CD14-positive monocyte (primary cell): ENCODE results near the gene ISG15. TPM values are rescaled to one million over a fixed set of nuclear protein-coding genes. Genes with fewer than 3 reads are reported as not detected.
A peak's percentile ranks its signal among the peaks of the same experiment; 100 is the strongest.

ENCODE experiments used
- DNase-seq, 3 donors: peaks; one replicate each; pipeline ENCODE4 v3.0.0-alpha.2; 2011 to 2022
- H2AFZ ChIP-seq: 2 replicates; pipeline ENCODE4 v1.6.0; 2012; ENCODE audit warnings: mild to moderate bottlenecking, low read depth, low read length, inconsistent platforms; ENCODE audit not compliant: insufficient read depth, poor library complexity, severe bottlenecking
- H3K27ac ChIP-seq, 2 donors: 1 replicate in 1 of 2; 2 replicates in 1 of 2; pipeline ENCODE4 v1.5.1; 2012 to 2013; ENCODE audit warnings: low read length in 2 of 2, control low read depth in 1 of 2, inconsistent platforms in 1 of 2, low read depth in 1 of 2, mild to moderate bottlenecking in 1 of 2
- H3K27me3 ChIP-seq, 2 donors: one replicate each; pipeline versions ENCODE4 v1.6.0 to v1.6.1; 2011 to 2013; ENCODE audit warnings: low read length in 2 of 2; ENCODE audit not compliant: control insufficient read depth in 2 of 2, insufficient read depth in 2 of 2
- H3K36me3 ChIP-seq, 2 donors: replicated peaks in 1 of 2; 1 replicate in 1 of 2; 2 replicates in 1 of 2; pipeline versions ENCODE4 v1.5.1 to v1.6.1; 2012 to 2013; ENCODE audit warnings: low read length in 2 of 2, control low read depth in 1 of 2, inconsistent platforms in 1 of 2, mild to moderate bottlenecking in 1 of 2; ENCODE audit not compliant: insufficient read depth in 2 of 2, control insufficient read depth in 1 of 2
- H3K4me1 ChIP-seq, 2 donors: 1 replicate in 1 of 2; 2 replicates in 1 of 2; pipeline versions ENCODE4 v1.5.1 to v1.6.1; 2012 to 2013; ENCODE audit warnings: low read length in 2 of 2, control low read depth in 1 of 2, inconsistent platforms in 1 of 2, mild to moderate bottlenecking in 1 of 2, moderate library complexity in 1 of 2; ENCODE audit not compliant: insufficient read depth in 2 of 2, control insufficient read depth in 1 of 2
- H3K4me2 ChIP-seq: replicated peaks from 2 replicates; pipeline ENCODE3; 2012; ENCODE audit warnings: low read length, moderate library complexity, mild to moderate bottlenecking; ENCODE audit not compliant: poor library complexity, severe bottlenecking; ENCODE audit errors: extremely low read depth
- H3K4me3 ChIP-seq, 3 experiments: fragments of 200-600 bp in 1 of 3; sonication (generic) in 1 of 3; replicated peaks in 1 of 3; 1 replicate in 2 of 3; 2 replicates in 1 of 3; pipeline ENCODE4 v1.5.1; 2011 to 2013; ENCODE audit warnings: low read length in 3 of 3, mild to moderate bottlenecking in 3 of 3, control low read depth in 2 of 3, low read depth in 2 of 3, inconsistent platforms in 1 of 3, moderate library complexity in 1 of 3
- H3K79me2 ChIP-seq: 2 replicates; pipeline ENCODE4 v1.6.0; 2012; ENCODE audit warnings: mild to moderate bottlenecking, control low read depth, inconsistent platforms, low read length, moderate library complexity; ENCODE audit not compliant: insufficient read depth
- H3K9ac ChIP-seq: 2 replicates; pipeline ENCODE4 v1.6.0; 2017; ENCODE audit warnings: low read length, mild to moderate bottlenecking; ENCODE audit not compliant: insufficient read depth, poor library complexity, severe bottlenecking
- H3K9me3 ChIP-seq, 2 donors: replicated peaks in 1 of 2; 1 replicate in 1 of 2; 2 replicates in 1 of 2; pipeline versions ENCODE4 v1.5.1 to v1.6.1; 2012 to 2013; ENCODE audit warnings: low read length in 2 of 2, control low read depth in 1 of 2; ENCODE audit not compliant: control insufficient read depth in 1 of 2, insufficient read depth in 1 of 2
- H4K20me1 ChIP-seq: 2 replicates; pipeline ENCODE4 v1.6.0; 2012; ENCODE audit warnings: mild to moderate bottlenecking, low read length, control low read depth, moderate library complexity; ENCODE audit not compliant: insufficient read depth
- H3K27ac Mint-ChIP-seq, 7 donors: one replicate each; pipeline ENCODE4 v1.8.0; 2020; ENCODE audit warnings: mild to moderate bottlenecking in 7 of 7, mixed read lengths in 7 of 7, moderate library complexity in 6 of 7, inconsistent platforms in 2 of 7
- H3K27me3 Mint-ChIP-seq, 3 donors: one replicate each; pipeline ENCODE4 v1.8.0; 2021 to 2022; ENCODE audit warnings: low read depth in 3 of 3, mild to moderate bottlenecking in 3 of 3, mixed read lengths in 3 of 3, moderate library complexity in 3 of 3, inconsistent platforms in 1 of 3
- H3K36me3 Mint-ChIP-seq, 2 donors: one replicate each; pipeline ENCODE4 v1.8.0; 2020; ENCODE audit warnings: mixed read lengths in 2 of 2, inconsistent platforms in 1 of 2, mild to moderate bottlenecking in 1 of 2
- H3K4me1 Mint-ChIP-seq: one replicate; pipeline ENCODE4 v1.8.0; 2020; ENCODE audit warnings: mild to moderate bottlenecking, mixed read lengths
- H3K4me3 Mint-ChIP-seq, 2 donors: one replicate each; pipeline ENCODE4 v1.8.0; 2020; ENCODE audit warnings: mild to moderate bottlenecking in 2 of 2, mixed read lengths in 2 of 2, moderate library complexity in 1 of 2
- H3K9me3 Mint-ChIP-seq, 7 donors: one replicate each; pipeline ENCODE4 v1.8.0; 2020 to 2022; ENCODE audit warnings: mixed read lengths in 7 of 7, mild to moderate bottlenecking in 6 of 7, moderate library complexity in 6 of 7, inconsistent platforms in 2 of 7
- WGBS: methylation state at CpG from one replicate; pipeline ENCODE4 v1.1.5; 2013; ENCODE audit warnings: missing lambda C conversion rate; ENCODE audit not compliant: insufficient coverage; 5-methylcytosine and 5-hydroxymethylcytosine counted together
- intact Hi-C, 2 donors: fragments of 100-400 bp; cut with micrococcal nuclease; formaldehyde crosslinking; loops; one replicate each; pipeline versions ENCODE4 v1.15.0 to v1.15.1; 2023
- polyA plus RNA-seq, 3 donors: library from polyadenylated mRNA; depleted of rRNA in 1 of 3; unstranded in 2 of 3; stranded (reverse) in 1 of 3; fragments of 300-500 nt in 2 of 3; fragments of >200 nt in 1 of 3; fragmentation: Illumina TruSeq in 2 of 3; gene quantifications; 1 replicate in 2 of 3; 2 replicates in 1 of 3; pipeline ENCODE4 v1.2.3, GENCODE V29; 2012 to 2021
- TF ChIP-seq, protein P1 (sequence below): fragments of 200-600 bp; IDR thresholded peaks from one replicate; pipeline ENCODE4 v1.8.0; 2022; ENCODE audit warnings: antibody characterized with exemption, mild to moderate bottlenecking

The ISG15 gene
- polyA plus RNA-seq, 3 donors: 128 to 241 (median 145) TPM

DNA sequence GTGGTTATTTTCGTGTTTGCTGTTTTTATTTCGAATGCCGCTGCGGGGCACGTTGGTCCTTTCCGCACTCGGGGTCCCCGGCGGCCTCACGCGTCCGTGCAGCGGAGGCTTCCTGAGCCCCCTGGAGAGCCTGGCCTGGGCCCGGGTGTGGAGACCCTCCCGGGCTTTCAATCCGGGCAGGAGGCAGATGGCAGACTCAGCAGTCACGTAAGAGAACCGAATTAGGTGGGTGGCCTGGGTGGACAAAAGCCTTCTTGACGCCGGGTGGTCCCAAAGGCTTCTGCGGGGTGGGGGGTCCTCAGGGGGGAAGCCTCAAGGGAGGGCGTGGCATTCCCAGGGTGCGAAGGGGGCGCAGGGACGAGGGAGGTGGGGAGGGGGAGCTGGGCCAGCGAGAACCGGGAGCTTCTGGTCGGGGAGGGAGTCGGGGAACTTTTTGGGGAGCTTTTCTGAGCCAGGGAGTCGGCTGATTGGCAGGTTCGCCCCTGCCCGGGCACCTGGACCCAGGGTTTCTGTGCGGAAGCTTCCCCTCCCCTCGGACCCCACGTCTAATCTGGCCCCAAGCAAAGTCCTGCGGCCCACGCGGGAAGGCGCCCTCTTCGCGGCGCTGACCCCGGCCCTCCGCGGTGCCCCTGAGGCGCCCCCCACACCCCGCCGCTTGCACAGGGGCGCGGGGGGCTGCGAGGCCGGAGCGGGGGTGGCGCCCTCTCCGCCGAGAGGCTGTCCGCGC, 12.1 kb upstream of the ISG15 start:
- H3K27me3 ChIP-seq: peaks cover 34 to 76% of the 10 kb centered on the region in 2 donors
- intact Hi-C loops: no loop called here
- no peak for DNase-seq
- H3K4me1 ChIP-seq: peaks cover 11 to 33% of the 10 kb centered on the region in 2 donors
- H3K4me1 Mint-ChIP-seq: peaks cover 19% of the 10 kb centered on the region
- H3K9ac ChIP-seq: peak overlapping the region; percentile 37
- H3K4me3 Mint-ChIP-seq: peak overlapping the region; percentile 53 to 89
- peaks cover 2 to 29% (median 5%) of the 10 kb centered on the region in 7 donors for H3K9me3 Mint-ChIP-seq
- no peak overlapping the region for H3K27ac ChIP-seq
- peaks cover 0 to 21% of the 10 kb centered on the region in 2 donors for H3K9me3 ChIP-seq
- no peaks in the 10 kb centered on the region for H3K79me2 ChIP-seq
- H3K36me3 ChIP-seq: no peaks in the 10 kb centered on the region
- H3K27me3 Mint-ChIP-seq: peaks cover 63 to 91% (median 70%) of the 10 kb centered on the region in 3 donors
- H3K4me2 ChIP-seq: peak overlapping the region; percentile 62
- peak overlapping the region; percentile 65 for H2AFZ ChIP-seq
- peaks cover 12% of the 10 kb centered on the region for H4K20me1 ChIP-seq
- H3K36me3 Mint-ChIP-seq: peaks cover 0 to 4% of the 10 kb centered on the region in 2 donors
- peak overlapping the region in 1 of 3 experiments; percentile 54 for H3K4me3 ChIP-seq
- 2% methylated on average over 53 of the region's 58 CpGs for WGBS
- peak overlapping the region in 6 of 7 donors; percentile 73 to 93 (median 81) for H3K27ac Mint-ChIP-seq
- TF ChIP-seq, protein P1, sequence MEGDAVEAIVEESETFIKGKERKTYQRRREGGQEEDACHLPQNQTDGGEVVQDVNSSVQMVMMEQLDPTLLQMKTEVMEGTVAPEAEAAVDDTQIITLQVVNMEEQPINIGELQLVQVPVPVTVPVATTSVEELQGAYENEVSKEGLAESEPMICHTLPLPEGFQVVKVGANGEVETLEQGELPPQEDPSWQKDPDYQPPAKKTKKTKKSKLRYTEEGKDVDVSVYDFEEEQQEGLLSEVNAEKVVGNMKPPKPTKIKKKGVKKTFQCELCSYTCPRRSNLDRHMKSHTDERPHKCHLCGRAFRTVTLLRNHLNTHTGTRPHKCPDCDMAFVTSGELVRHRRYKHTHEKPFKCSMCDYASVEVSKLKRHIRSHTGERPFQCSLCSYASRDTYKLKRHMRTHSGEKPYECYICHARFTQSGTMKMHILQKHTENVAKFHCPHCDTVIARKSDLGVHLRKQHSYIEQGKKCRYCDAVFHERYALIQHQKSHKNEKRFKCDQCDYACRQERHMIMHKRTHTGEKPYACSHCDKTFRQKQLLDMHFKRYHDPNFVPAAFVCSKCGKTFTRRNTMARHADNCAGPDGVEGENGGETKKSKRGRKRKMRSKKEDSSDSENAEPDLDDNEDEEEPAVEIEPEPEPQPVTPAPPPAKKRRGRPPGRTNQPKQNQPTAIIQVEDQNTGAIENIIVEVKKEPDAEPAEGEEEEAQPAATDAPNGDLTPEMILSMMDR: no peak

DNA sequence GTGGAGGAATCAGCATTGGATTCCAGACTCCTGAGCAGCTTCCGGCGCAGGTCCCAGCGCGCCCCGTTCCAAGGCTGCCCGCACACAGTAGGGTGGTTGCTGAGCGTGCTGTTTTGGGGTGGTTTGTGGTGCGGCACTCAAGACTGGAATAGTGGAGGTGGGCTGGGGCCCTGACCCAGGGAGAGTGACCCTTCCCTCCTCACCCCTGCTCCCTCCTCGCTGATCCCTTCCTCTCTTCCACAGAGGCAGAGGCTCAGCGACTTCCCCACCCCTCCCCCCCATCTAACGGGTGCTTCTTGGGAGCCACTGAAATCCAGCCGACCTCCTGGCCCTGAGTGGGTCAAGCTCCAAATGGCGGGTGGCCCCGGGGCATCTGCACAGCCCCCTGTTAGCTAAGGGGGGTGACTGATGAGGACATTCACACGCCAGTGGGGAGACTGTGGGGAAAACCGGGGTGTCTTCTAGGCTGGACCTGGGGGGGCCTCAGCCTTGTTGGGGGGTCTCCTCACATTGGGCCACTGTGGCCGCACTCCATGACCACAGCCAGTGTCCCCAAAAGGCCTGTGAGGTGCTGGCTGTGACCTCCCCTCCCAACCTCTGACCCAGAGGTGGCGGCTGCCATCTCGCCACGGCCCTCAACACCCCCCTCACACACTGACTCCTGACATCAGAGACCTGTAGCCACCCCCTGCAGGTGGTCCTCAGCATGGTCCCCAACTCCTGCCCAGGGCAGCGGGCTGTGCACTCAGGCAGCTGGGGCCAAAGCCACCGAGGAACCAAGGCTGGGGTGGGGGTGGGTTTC, 9.5 kb upstream of the ISG15 start:
- no peaks in the 10 kb centered on the region for H3K36me3 ChIP-seq
- no peak for DNase-seq
- peaks cover 11 to 32% of the 10 kb centered on the region in 2 donors for H3K4me1 ChIP-seq
- no peak overlapping the region for H3K4me3 ChIP-seq
- peak overlapping the region in 1 of 2 donors; percentile 75 for H3K4me3 Mint-ChIP-seq
- 78% methylated on average over 6 of the region's 22 CpGs for WGBS
- H3K4me1 Mint-ChIP-seq: peaks cover 16% of the 10 kb centered on the region
- peaks cover 2 to 20% (median 6%) of the 10 kb centered on the region in 7 donors for H3K9me3 Mint-ChIP-seq
- H3K4me2 ChIP-seq: no peak overlapping the region
- H3K27ac Mint-ChIP-seq: peak overlapping the region in 1 of 7 donors; percentile 81
- peaks cover 0 to 5% of the 10 kb centered on the region in 2 donors for H3K9me3 ChIP-seq
- TF ChIP-seq, protein P1: no peak
- H3K79me2 ChIP-seq: no peaks in the 10 kb centered on the region
- intact Hi-C loops: no loop called here
- no peak overlapping the region for H2AFZ ChIP-seq
- H3K27me3 ChIP-seq: peaks cover 18 to 57% of the 10 kb centered on the region in 2 donors
- H3K27me3 Mint-ChIP-seq: peaks cover 52 to 87% (median 68%) of the 10 kb centered on the region in 3 donors
- no peak overlapping the region for H3K9ac ChIP-seq
- peaks cover 0 to 4% of the 10 kb centered on the region in 2 donors for H3K36me3 Mint-ChIP-seq
- H3K27ac ChIP-seq: no peak overlapping the region
- H4K20me1 ChIP-seq: no peaks in the 10 kb centered on the region
